ENCODE data around the gene TTC34. TPM values are rescaled to one million over a fixed set of nuclear protein-coding genes. Genes with fewer than 3 reads are reported as not detected.

The TTC34 gene
- total and polyA plus RNA-seq, 2 experiments from 2014 or later: 0.08 to 0.35 TPM

DNA sequence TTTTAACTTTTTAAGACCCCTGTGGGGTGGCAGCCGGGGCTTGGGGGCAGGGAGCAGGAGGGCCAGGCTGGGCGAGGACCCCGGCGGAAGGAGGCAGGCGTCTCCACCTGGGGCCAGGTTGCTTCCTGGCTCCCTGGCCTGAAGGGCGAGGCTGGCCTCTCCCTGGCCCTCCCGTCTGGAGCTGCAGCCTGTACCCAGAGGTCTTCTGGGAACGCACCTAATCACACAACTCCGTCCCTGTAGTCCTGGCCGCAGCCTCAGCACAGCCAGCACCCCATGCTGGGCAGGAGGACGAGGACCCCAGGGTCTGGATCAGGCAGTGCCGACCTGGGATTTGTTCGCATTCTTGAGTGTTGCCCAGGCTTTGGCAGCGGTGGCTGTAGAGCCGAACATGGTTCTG lies 14.1 kb upstream of the TTC34 start:
- H3K4me1 Mint-ChIP-seq: no peaks in the 10 kb centered on the region
- Histone ChIP-seq H3K9me2 (ENCODE audit: insufficient read depth) (no peaks in the 10 kb centered on the region), H4K20me1 (replicated peaks; ENCODE audit: insufficient read depth) (no peaks in the 10 kb centered on the region), H3K4me2 (no peak overlapping the region), H3K4me3 (no peak overlapping the region), H3K79me2 (replicated peaks; ENCODE audit: insufficient read depth) (no peaks in the 10 kb centered on the region), H3K36me3 (ENCODE audit: insufficient read depth) (no peaks in the 10 kb centered on the region), H3K27me3 (ENCODE audit: insufficient read depth) (no peaks in the 10 kb centered on the region), H3F3A (replicated peaks; ENCODE audit: low read depth) (no peaks in the 10 kb centered on the region), H3K27ac (ENCODE audit: low read depth) (no peak overlapping the region), H2AFZ (no peak overlapping the region), H3K4me1 (ENCODE audit: insufficient read depth) (no peaks in the 10 kb centered on the region)
- H3K9me3 Mint-ChIP-seq: peaks cover 86% of the 10 kb centered on the region
- H3K36me3 Mint-ChIP-seq (ENCODE audit: low read depth): peaks cover 34% of the 10 kb centered on the region
- H3K27me3 Mint-ChIP-seq (ENCODE audit: insufficient read depth, low read depth, poor library complexity): peaks cover 6% of the 10 kb centered on the region
- DNase-seq (ENCODE audit: low spot score) (no peak), ATAC-seq (no peak)
- no peak overlapping the region for H3K4me3 Mint-ChIP-seq
- TF ChIP-seq EZH2 (IDR thresholded peaks at IDR 0.05; ENCODE audit: low read depth, unreplicated experiment) (no peak), CREB1 (CRISPR knock-in tag; IDR thresholded peaks at IDR 0.05; ENCODE audit: low read depth) (no peak), POLR2AphosphoS5 (IDR thresholded peaks at IDR 0.05; ENCODE audit: low read depth) (no peak), JUNB (IDR thresholded peaks at IDR 0.05; ENCODE audit: unreplicated experiment) (no peak), ZNF331 (CRISPR knock-in tag; IDR thresholded peaks at IDR 0.05; ENCODE audit: low read depth) (no peak), EZH2phosphoT487 (IDR thresholded peaks at IDR 0.05; ENCODE audit: unreplicated experiment) (no peak)
- TF ChIP-seq, protein P1, sequence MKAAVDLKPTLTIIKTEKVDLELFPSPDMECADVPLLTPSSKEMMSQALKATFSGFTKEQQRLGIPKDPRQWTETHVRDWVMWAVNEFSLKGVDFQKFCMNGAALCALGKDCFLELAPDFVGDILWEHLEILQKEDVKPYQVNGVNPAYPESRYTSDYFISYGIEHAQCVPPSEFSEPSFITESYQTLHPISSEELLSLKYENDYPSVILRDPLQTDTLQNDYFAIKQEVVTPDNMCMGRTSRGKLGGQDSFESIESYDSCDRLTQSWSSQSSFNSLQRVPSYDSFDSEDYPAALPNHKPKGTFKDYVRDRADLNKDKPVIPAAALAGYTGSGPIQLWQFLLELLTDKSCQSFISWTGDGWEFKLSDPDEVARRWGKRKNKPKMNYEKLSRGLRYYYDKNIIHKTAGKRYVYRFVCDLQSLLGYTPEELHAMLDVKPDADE (IDR thresholded peaks at IDR 0.05): no peak
- TF ChIP-seq, protein P2, sequence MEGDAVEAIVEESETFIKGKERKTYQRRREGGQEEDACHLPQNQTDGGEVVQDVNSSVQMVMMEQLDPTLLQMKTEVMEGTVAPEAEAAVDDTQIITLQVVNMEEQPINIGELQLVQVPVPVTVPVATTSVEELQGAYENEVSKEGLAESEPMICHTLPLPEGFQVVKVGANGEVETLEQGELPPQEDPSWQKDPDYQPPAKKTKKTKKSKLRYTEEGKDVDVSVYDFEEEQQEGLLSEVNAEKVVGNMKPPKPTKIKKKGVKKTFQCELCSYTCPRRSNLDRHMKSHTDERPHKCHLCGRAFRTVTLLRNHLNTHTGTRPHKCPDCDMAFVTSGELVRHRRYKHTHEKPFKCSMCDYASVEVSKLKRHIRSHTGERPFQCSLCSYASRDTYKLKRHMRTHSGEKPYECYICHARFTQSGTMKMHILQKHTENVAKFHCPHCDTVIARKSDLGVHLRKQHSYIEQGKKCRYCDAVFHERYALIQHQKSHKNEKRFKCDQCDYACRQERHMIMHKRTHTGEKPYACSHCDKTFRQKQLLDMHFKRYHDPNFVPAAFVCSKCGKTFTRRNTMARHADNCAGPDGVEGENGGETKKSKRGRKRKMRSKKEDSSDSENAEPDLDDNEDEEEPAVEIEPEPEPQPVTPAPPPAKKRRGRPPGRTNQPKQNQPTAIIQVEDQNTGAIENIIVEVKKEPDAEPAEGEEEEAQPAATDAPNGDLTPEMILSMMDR (conservative IDR thresholded peaks at IDR 0.05; ENCODE audit: low read depth in 2 of 2): no peak
- no peak overlapping the region for H3K27ac Mint-ChIP-seq

DNA sequence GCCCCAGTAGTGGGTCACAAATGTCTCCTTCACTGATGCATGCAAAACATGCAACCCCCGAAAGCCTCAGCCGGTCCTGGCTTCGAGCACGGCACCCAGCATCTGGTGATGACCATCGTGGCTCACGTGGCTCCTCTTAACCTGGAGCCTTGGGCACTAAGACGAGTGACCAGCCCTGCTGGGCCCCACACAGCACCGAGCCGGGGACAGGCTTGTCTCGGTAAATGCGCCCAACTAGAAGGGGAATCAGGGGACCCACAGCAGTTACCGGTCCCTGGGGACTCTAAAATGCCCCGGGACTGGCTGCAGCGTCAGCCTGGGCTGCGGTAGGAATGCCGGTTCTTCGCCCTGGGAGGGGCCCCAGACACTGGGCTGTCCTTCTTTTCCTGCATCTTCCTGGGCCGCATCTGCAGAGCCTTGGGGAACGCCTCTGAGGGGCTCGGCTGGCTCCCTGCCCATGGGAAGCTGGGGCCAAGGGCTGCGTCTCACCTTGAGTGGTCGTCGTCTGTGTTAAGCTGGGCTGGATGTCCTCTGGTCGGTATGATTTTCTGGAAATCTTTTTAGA lies 13.1 kb upstream of the TTC34 start:
- Histone ChIP-seq H3K4me1 (ENCODE audit: insufficient read depth) (no peaks in the 10 kb centered on the region), H3K4me3 (no peak overlapping the region), H2AFZ (no peak overlapping the region), H3K9me2 (ENCODE audit: insufficient read depth) (no peaks in the 10 kb centered on the region), H3F3A (replicated peaks; ENCODE audit: low read depth) (no peaks in the 10 kb centered on the region), H4K20me1 (replicated peaks; ENCODE audit: insufficient read depth) (no peaks in the 10 kb centered on the region), H3K27me3 (ENCODE audit: insufficient read depth) (no peaks in the 10 kb centered on the region), H3K27ac (ENCODE audit: low read depth) (no peak overlapping the region), H3K79me2 (replicated peaks; ENCODE audit: insufficient read depth) (no peaks in the 10 kb centered on the region), H3K36me3 (ENCODE audit: insufficient read depth) (no peaks in the 10 kb centered on the region), H3K4me2 (no peak overlapping the region)
- H3K4me1 Mint-ChIP-seq: no peaks in the 10 kb centered on the region
- H3K27me3 Mint-ChIP-seq (ENCODE audit: insufficient read depth, low read depth, poor library complexity): no peaks in the 10 kb centered on the region
- H3K36me3 Mint-ChIP-seq (ENCODE audit: low read depth): peaks cover 26% of the 10 kb centered on the region
- no peak overlapping the region for H3K4me3 Mint-ChIP-seq
- no peak overlapping the region for H3K27ac Mint-ChIP-seq
- DNase-seq (ENCODE audit: low spot score) (no peak), ATAC-seq (no peak)
- H3K9me3 Mint-ChIP-seq: peaks cover 84% of the 10 kb centered on the region
- TF ChIP-seq, protein P2 (conservative IDR thresholded peaks at IDR 0.05; ENCODE audit: low read depth in 2 of 2): no peak
- TF ChIP-seq, protein P3, sequence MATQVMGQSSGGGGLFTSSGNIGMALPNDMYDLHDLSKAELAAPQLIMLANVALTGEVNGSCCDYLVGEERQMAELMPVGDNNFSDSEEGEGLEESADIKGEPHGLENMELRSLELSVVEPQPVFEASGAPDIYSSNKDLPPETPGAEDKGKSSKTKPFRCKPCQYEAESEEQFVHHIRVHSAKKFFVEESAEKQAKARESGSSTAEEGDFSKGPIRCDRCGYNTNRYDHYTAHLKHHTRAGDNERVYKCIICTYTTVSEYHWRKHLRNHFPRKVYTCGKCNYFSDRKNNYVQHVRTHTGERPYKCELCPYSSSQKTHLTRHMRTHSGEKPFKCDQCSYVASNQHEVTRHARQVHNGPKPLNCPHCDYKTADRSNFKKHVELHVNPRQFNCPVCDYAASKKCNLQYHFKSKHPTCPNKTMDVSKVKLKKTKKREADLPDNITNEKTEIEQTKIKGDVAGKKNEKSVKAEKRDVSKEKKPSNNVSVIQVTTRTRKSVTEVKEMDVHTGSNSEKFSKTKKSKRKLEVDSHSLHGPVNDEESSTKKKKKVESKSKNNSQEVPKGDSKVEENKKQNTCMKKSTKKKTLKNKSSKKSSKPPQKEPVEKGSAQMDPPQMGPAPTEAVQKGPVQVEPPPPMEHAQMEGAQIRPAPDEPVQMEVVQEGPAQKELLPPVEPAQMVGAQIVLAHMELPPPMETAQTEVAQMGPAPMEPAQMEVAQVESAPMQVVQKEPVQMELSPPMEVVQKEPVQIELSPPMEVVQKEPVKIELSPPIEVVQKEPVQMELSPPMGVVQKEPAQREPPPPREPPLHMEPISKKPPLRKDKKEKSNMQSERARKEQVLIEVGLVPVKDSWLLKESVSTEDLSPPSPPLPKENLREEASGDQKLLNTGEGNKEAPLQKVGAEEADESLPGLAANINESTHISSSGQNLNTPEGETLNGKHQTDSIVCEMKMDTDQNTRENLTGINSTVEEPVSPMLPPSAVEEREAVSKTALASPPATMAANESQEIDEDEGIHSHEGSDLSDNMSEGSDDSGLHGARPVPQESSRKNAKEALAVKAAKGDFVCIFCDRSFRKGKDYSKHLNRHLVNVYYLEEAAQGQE (IDR thresholded peaks at IDR 0.05; ENCODE audit: unreplicated experiment): no peak
- TF ChIP-seq STAT1 (IDR thresholded peaks at IDR 0.05; ENCODE audit: unreplicated experiment): no peak
- TF ChIP-seq CREB1 (CRISPR knock-in tag; IDR thresholded peaks at IDR 0.05; ENCODE audit: low read depth): no peak
- TF ChIP-seq JUNB (IDR thresholded peaks at IDR 0.05; ENCODE audit: unreplicated experiment): no peak
- TF ChIP-seq ZNF331 (CRISPR knock-in tag; IDR thresholded peaks at IDR 0.05; ENCODE audit: low read depth): no peak
- no peak for TF ChIP-seq EZH2phosphoT487 (IDR thresholded peaks at IDR 0.05; ENCODE audit: unreplicated experiment)
